ENCODE results near the gene CMIP.

- TF ChIP-seq POLR2A (IDR thresholded peaks at IDR 0.05): no peak
- no peak for TF ChIP-seq CTCF (IDR thresholded peaks at IDR 0.05)
These were observed 103.3 kb downstream of the CMIP start for GRCh38 chr16:81547939-81548216.

Measured in Peyer's patch (tissue), 4 donors.